HCT116 (cell line): ENCODE data around the gene OTOP3. TPM values are rescaled to one million over a fixed set of nuclear protein-coding genes. Genes with fewer than 3 reads are reported as not detected.

Experiments used
- ATAC-seq: fragments of 200-7000 bp; cut with Tn5 transposase; 2 replicates; pipeline ENCODE4 v1.9.1; 2020; ENCODE audit warnings: mild to moderate bottlenecking, moderate library complexity
- BruUV-seq: library from RNA; stranded (reverse); fragments of 400-500 nt; replicated peaks from 2 replicates; lab custom pipeline; 2021; lab: Mats Ljungman, UMichigan
- CTCF ChIA-PET: fragments of 300-600 bp; sonication (Branson Sonifier 250); formaldehyde crosslinking; loops from one replicate; lab custom pipeline; 2021; ENCODE audit warnings: antibody characterized with exemption; lab: Charles Lee
- POLR2A ChIA-PET: fragments of 300-600, 350-600 bp; sonication (Branson Sonifier 250); formaldehyde crosslinking; loops from one replicate; lab custom pipeline; 2021; ENCODE audit warnings: antibody characterized with exemption; lab: Charles Lee
- RAD21 ChIA-PET, 2 experiments: fragments of 300-600 bp; sonication (Branson Sonifier 250); formaldehyde crosslinking; loops; one replicate each; lab custom pipeline; 2023; ENCODE audit warnings: low total read pairs in 2 of 2; ENCODE audit not compliant: uncharacterized antibody in 2 of 2, unreplicated experiment in 2 of 2, low non-redundant PET in 1 of 2; lab: Charles Lee
- DNase-seq: peaks from one replicate; pipeline ENCODE4 v3.0.0-alpha.2; 2010; ENCODE audit warnings: low read depth, low spot score
- H2AFZ ChIP-seq: fragments of 200-600 bp; shearing (Covaris generic), sonication (generic); 2 replicates; pipeline ENCODE4 v1.6.1; 2017; ENCODE audit warnings: low read depth, mixed run types, mixed read lengths, antibody characterized with exemption, low read length; ENCODE audit not compliant: poor library complexity, severe bottlenecking
- H3K27ac ChIP-seq: 2 replicates; pipeline ENCODE4 v1.5.1; 2012; ENCODE audit warnings: low read depth, low read length
- H3K27me3 ChIP-seq: fragments of 200-600 bp; sonication (generic); 2 replicates; pipeline ENCODE4 v1.6.1; 2016; ENCODE audit warnings: mixed run types, low read length, mixed read lengths; ENCODE audit not compliant: insufficient read depth
- H3K36me3 ChIP-seq, 2 experiments: fragments of 200-500 bp in 1 of 2; fragments of 200-600 bp in 1 of 2; sonication (Bioruptor generic) in 1 of 2; sonication (generic) in 1 of 2; 2 replicates each; pipeline versions ENCODE4 v1.5.1 to v1.6.1; 2014 to 2016; ENCODE audit warnings: low read length in 2 of 2, inconsistent platforms in 1 of 2, mixed read lengths in 1 of 2, mixed run types in 1 of 2; ENCODE audit not compliant: insufficient read depth in 2 of 2, control insufficient read depth in 1 of 2
- H3K4me1 ChIP-seq, 2 experiments: fragments of 200-600 bp in 1 of 2; sonication (generic) in 1 of 2; 2 replicates each; pipeline versions ENCODE4 v1.5.1 to v1.6.1; 2012 to 2017; ENCODE audit warnings: low read length in 2 of 2, inconsistent platforms in 1 of 2, mild to moderate bottlenecking in 1 of 2, mixed read lengths in 1 of 2, mixed run types in 1 of 2, moderate library complexity in 1 of 2; ENCODE audit not compliant: insufficient read depth in 2 of 2, control insufficient read depth in 1 of 2
- H3K4me2 ChIP-seq: fragments of 200-600 bp; sonication (generic); 2 replicates; pipeline ENCODE4 v1.6.1; 2017; ENCODE audit warnings: mixed run types, low read length, mixed read lengths
- H3K4me3 ChIP-seq, 2 experiments: fragments of 200-600 bp in 1 of 2; sonication (generic) in 1 of 2; replicated peaks in 1 of 2; 2 replicates each; pipeline ENCODE4 v1.5.1; 2011 to 2016; ENCODE audit warnings: low read length in 2 of 2, control low read depth in 1 of 2, low read depth in 1 of 2, mild to moderate bottlenecking in 1 of 2, mixed read lengths in 1 of 2, mixed run types in 1 of 2
- H3K79me2 ChIP-seq: fragments of 200-600 bp; sonication (generic); 2 replicates; pipeline ENCODE4 v1.6.1; 2017; ENCODE audit warnings: mild to moderate bottlenecking, mixed run types, low read length, moderate library complexity, mixed read lengths; ENCODE audit not compliant: insufficient read depth
- H3K9ac ChIP-seq: fragments of 200-600 bp; sonication (generic); 2 replicates; pipeline ENCODE4 v1.6.1; 2016; ENCODE audit warnings: low read length, mixed read lengths
- H3K9me2 ChIP-seq: fragments of 200-600 bp; sonication (generic), shearing (Covaris generic); 2 replicates; pipeline ENCODE4 v1.6.1; 2017; ENCODE audit warnings: mixed run types, mild to moderate bottlenecking, moderate library complexity; ENCODE audit not compliant: insufficient read depth
- H3K9me3 ChIP-seq, 2 experiments: fragments of 200-500 bp in 1 of 2; fragments of 200-600 bp in 1 of 2; sonication (Bioruptor generic) in 1 of 2; sonication (generic) in 1 of 2; 2 replicates each; pipeline ENCODE4 v1.6.1; 2014 to 2017; ENCODE audit warnings: low read length in 2 of 2, mixed read lengths in 2 of 2, inconsistent platforms in 1 of 2, low read depth in 1 of 2, mild to moderate bottlenecking in 1 of 2, mixed run types in 1 of 2, moderate library complexity in 1 of 2; ENCODE audit not compliant: control insufficient read depth in 1 of 2, insufficient read depth in 1 of 2
- H4K20me1 ChIP-seq: fragments of 200-600 bp; sonication (generic), shearing (Covaris generic); 2 replicates; pipeline ENCODE4 v1.6.1; 2017; ENCODE audit warnings: mixed run types, mild to moderate bottlenecking, moderate library complexity; ENCODE audit not compliant: insufficient read depth
- CTCF ChIP-seq, 3 experiments: fragments of 200-600 bp in 1 of 3; sonication (generic) in 1 of 3; IDR thresholded peaks in 2 of 3; conservative IDR thresholded peaks in 1 of 3; 2 replicates each; pipeline ENCODE4 v1.5.1; 2012 to 2017; ENCODE audit warnings: low read depth in 2 of 3, low read length in 2 of 3, antibody characterized with exemption in 1 of 3, borderline replicate concordance in 1 of 3, control low read depth in 1 of 3, mild to moderate bottlenecking in 1 of 3, mixed read lengths in 1 of 3, mixed run types in 1 of 3, moderate library complexity in 1 of 3; ENCODE audit not compliant: insufficient read depth in 1 of 3
- RAD21 ChIP-seq: IDR thresholded peaks from 2 replicates; pipeline ENCODE4 v1.6.1; 2012; ENCODE audit warnings: low read depth, mild to moderate bottlenecking
- SIN3A ChIP-seq: IDR thresholded peaks from 2 replicates; pipeline ENCODE4 v1.6.1; 2012; ENCODE audit warnings: low read depth
- SP1 ChIP-seq: IDR thresholded peaks from 2 replicates; pipeline ENCODE4 v1.6.1; 2012; ENCODE audit warnings: low read depth
- ZNF274 ChIP-seq: fragments of 200-500 bp; sonication (Bioruptor generic); IDR thresholded peaks from 2 replicates; pipeline ENCODE4 v1.6.1; 2014; ENCODE audit warnings: mild to moderate bottlenecking, low read depth, low read length, inconsistent platforms
- intact Hi-C: fragments of 100-400 bp; cut with micrococcal nuclease; formaldehyde crosslinking; loops from 2 replicates; pipeline ENCODE4 v1.10.0; 2022
- total RNA-seq: library from RNA; stranded (reverse); gene quantifications from one replicate; pipeline ENCODE4 v1.2.1, GENCODE V29; 2021; ENCODE audit not compliant: unreplicated experiment

OTOP3 gene
- total RNA-seq, 1 experiment from 2014 or later: not detected

- H4K20me1 ChIP-seq: no peaks in the 10 kb centered on the region
- ChIA-PET CTCF (no interaction called here), RAD21 (no interaction called here), POLR2A (no interaction called here)
- no peak overlapping the region for H3K4me2 ChIP-seq
- H3K9me2 ChIP-seq: no peaks in the 10 kb centered on the region
- DNase-seq (no peak), ATAC-seq (peak; percentile 58; the same call in 1 of the 2 replicates)
- no TSS peak for BruUV-seq
- no peaks in the 10 kb centered on the region for H3K4me1 ChIP-seq
- H3K27ac ChIP-seq: no peak overlapping the region; the same call in 1 of the 2 replicates
- no peak overlapping the region for H3K4me3 ChIP-seq
- TF ChIP-seq ZNF274 (no peak), RAD21 (no peak), CTCF (IDR thresholded peaks at IDR 0.05 in 2 of 3, conservative IDR thresholded peaks at IDR 0.05 in 1 of 3; ENCODE audit: borderline replicate concordance in 1 of 3, insufficient read depth in 1 of 3, low read depth in 2 of 3, low read length in 2 of 3) (peak in 1 of 3 experiments; percentile 39; a peak in 2 of 6 replicates), SIN3A (no peak), SP1 (no peak)
- no peaks in the 10 kb centered on the region for H3K36me3 ChIP-seq
- H3K9ac ChIP-seq: no peak overlapping the region
- intact Hi-C loops: no loop called here
- H3K27me3 ChIP-seq: peaks cover 6% of the 10 kb centered on the region; the same call in 1 of the 2 replicates
- H3K9me3 ChIP-seq: no peaks in the 10 kb centered on the region
- H2AFZ ChIP-seq: no peak overlapping the region
- no peaks in the 10 kb centered on the region for H3K79me2 ChIP-seq
These were observed 43.5 kb upstream of the OTOP3 start for GRCh38 chr17:74892013-74892841.
